ENCODE results near the gene DCAF12.

GRCh38 chr9:34045903-34046302 lies 80.6 kb downstream of the DCAF12 start:
- no peak for TF ChIP-seq CTCF (IDR thresholded peaks at IDR 0.05)
- TF ChIP-seq EZH2phosphoT487 (IDR thresholded peaks at IDR 0.05) = no peak
